ENCODE data around the gene NDOR1.

DNA sequence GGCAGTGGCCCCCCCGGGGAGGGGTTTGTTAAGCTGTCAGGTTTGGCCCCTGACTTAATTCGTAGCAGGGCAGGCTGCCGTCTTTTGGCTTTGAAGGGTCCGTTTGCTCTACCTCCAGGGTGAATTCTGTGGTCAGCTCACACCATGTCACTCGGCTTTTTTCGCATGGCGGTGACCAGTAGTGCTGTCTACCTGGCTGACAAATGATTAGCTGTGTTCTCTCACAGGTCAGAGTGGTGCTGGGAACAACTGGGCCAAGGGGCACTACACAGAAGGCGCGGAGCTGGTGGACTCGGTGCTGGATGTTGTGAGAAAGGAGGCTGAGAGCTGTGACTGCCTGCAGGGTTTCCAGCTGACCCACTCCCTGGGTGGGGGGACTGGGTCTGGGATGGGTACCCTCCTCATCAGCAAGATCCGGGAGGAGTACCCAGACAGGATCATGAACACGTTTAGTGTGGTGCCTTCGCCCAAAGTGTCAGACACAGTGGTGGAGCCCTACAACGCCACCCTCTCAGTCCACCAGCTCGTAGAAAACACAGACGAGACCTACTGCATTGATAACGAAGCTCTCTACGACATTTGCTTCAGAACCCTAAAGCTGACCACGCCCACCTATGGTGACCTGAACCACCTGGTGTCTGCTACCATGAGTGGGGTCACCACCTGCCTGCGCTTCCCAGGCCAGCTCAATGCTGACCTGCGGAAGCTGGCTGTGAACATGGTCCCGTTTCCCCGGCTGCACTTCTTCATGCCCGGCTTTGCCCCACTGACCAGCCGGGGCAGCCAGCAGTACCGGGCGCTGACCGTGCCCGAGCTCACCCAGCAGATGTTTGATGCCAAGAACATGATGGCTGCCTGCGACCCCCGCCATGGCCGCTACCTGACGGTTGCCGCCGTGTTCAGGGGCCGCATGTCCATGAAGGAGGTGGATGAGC lies 37.0 kb downstream of the NDOR1 start:
- TF ChIP-seq, protein P1, sequence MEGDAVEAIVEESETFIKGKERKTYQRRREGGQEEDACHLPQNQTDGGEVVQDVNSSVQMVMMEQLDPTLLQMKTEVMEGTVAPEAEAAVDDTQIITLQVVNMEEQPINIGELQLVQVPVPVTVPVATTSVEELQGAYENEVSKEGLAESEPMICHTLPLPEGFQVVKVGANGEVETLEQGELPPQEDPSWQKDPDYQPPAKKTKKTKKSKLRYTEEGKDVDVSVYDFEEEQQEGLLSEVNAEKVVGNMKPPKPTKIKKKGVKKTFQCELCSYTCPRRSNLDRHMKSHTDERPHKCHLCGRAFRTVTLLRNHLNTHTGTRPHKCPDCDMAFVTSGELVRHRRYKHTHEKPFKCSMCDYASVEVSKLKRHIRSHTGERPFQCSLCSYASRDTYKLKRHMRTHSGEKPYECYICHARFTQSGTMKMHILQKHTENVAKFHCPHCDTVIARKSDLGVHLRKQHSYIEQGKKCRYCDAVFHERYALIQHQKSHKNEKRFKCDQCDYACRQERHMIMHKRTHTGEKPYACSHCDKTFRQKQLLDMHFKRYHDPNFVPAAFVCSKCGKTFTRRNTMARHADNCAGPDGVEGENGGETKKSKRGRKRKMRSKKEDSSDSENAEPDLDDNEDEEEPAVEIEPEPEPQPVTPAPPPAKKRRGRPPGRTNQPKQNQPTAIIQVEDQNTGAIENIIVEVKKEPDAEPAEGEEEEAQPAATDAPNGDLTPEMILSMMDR (conservative IDR thresholded peaks at IDR 0.05; ENCODE audit: low read length) = no peak
- no peak for TF ChIP-seq EZH2phosphoT487 (IDR thresholded peaks at IDR 0.05; ENCODE audit: borderline replicate concordance)

Data from Loucy (cell line).